ENCODE data around the gene TMEM134. TPM values are rescaled to one million over a fixed set of nuclear protein-coding genes. Genes with fewer than 3 reads are reported as not detected.

TMEM134 gene
- total and polyA plus RNA-seq, 9 of the 15 experiments (the other 6 are each of a cell fraction or from before 2014, with no cell fraction given) = 0.63 to 48.4 (median 10.7) TPM

GRCh38 chr11:67463186-67463585 is 5.9 kb downstream of the TMEM134 start (continued):
- TF ChIP-seq THRA (IDR thresholded peaks at IDR 0.05) (no peak), SMAD4 (CRISPR knock-in tag; conservative IDR thresholded peaks at IDR 0.05) (peak; percentile 8; the same call in 1 of the 2 replicates), GATA2 (CRISPR knock-in tag; IDR thresholded peaks at IDR 0.05) (peak; percentile 69), KHSRP (IDR thresholded peaks at IDR 0.05) (no peak), RB1 (IDR thresholded peaks at IDR 0.05; ENCODE audit: low read depth) (no peak)
- TF ChIP-seq, protein P1, sequence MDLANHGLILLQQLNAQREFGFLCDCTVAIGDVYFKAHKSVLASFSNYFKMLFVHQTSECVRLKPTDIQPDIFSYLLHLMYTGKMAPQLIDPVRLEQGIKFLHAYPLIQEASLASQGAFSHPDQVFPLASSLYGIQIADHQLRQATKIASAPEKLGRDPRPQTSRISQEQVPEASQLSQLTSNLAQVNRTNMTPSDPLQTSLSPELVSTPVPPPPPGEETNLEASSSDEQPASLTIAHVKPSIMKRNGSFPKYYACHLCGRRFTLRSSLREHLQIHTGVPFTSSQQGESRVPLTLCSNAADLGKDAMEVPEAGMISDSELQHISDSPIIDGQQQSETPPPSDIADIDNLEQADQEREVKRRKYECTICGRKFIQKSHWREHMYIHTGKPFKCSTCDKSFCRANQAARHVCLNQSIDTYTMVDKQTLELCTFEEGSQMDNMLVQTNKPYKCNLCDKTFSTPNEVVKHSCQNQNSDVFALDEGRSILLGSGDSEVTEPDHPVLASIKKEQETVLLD (IDR thresholded peaks at IDR 0.05) = 0 out of 2 replicates have a peak, but pooled peaks have one; percentile 24

DNA sequence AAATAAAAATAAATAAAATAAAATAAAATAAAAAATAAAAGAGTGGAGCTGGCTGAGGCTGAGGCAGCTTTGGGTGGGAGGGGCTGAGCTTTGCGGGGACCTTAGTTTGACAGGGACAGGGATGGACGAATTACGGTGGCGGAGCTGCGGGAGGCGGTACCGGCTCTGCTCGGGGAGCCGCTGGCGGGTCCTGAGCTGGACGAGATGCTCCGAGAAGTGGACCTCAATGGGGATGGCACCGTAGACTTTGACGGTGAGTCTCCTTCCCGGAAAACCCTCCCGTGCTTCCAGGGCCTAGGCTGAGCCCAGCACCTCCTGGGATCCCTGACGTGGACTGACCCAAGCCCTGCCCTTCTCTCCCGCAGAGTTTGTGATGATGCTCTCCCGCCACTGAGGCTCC is 10.8 kb downstream of the TMEM134 start:
- Histone ChIP-seq H2AFZ (ENCODE audit: low read depth, low read length) (no peak overlapping the region), H3K27me3 (ENCODE audit: control insufficient read depth in 2 of 2, insufficient read depth in 2 of 2, low read length in 2 of 2) (no peaks in the 10 kb centered on the region), H3K27ac (ENCODE audit: extremely low read depth, low read depth, low read length) (no peak overlapping the region), H3K9me1 (ENCODE audit: control insufficient read depth, insufficient read depth, low read length) (no peaks in the 10 kb centered on the region), H3K9me3 (replicated peaks; ENCODE audit: control insufficient read depth, insufficient read depth, low read depth, low read length) (no peaks in the 10 kb centered on the region), H3K9ac (ENCODE audit: insufficient read depth in 1 of 2, low read depth in 2 of 2, low read length in 2 of 2) (peak overlapping the region in 1 of 2 experiments; percentile 37; a peak in 2 of 4 replicates), H3K4me1 (replicated peaks in 1 of 2; ENCODE audit: control insufficient read depth in 2 of 2, insufficient read depth in 2 of 2, low read length in 2 of 2) (peaks cover 3 to 40% of the 10 kb centered on the region in 2 experiments; a peak in 4 of 5 replicates), H3K36me3 (ENCODE audit: control insufficient read depth, insufficient read depth, low read length) (no peaks in the 10 kb centered on the region), H3K4me3 (no peak overlapping the region), H3K4me2 (ENCODE audit: insufficient read depth, low read length) (no peak overlapping the region), H3K79me2 (ENCODE audit: control insufficient read depth, insufficient read depth, low read length) (no peaks in the 10 kb centered on the region), H4K20me1 (replicated peaks; ENCODE audit: control insufficient read depth, insufficient read depth, low read length) (no peaks in the 10 kb centered on the region)
- POLR2A ChIA-PET = interaction anchor here (1.4 kb wide), 1 partner anchor 11 kb away, joined by 7 read pairs; no protein-coding TSS in a partner anchor
- intact Hi-C loops (cut with micrococcal nuclease) = no loop called here
- DNase-seq (ENCODE audit: extremely low read depth in 1 of 4, low spot score in 3 of 4) (peak in 1 of 4 experiments; percentile 5), FAIRE-seq (no peak), ATAC-seq (no peak)
- BruUV-seq (replicated peaks) = no TSS peak
- CTCF ChIA-PET (ENCODE audit: low intra/inter-chr PET ratio) = no interaction called here
- in situ Hi-C loops (cut with MboI) = no loop called here
- TF ChIP-seq HES1 (IDR thresholded peaks at IDR 0.05; ENCODE audit: low read depth) (no peak), CTBP1 (IDR thresholded peaks at IDR 0.05; ENCODE audit: borderline replicate concordance) (no peak), HIVEP1 (CRISPR knock-in tag; IDR thresholded peaks at IDR 0.05) (no peak), ZBTB33 (CRISPR knock-in tag; IDR thresholded peaks at IDR 0.05) (peak; percentile 60; the same call in 1 of the 2 replicates)
- WGBS (ENCODE audit: insufficient coverage, low coverage, missing lambda C conversion rate) = 54% methylated on average over 18 of the region's 19 CpGs

Measured in K562 (cell line).